Esophagus squamous epithelium (tissue), 5 donors: ENCODE results near the gene DNAJC7. TPM values are rescaled to one million over a fixed set of nuclear protein-coding genes. Genes with fewer than 3 reads are reported as not detected.

ENCODE experiments used
- DNase-seq: peaks from one replicate; lab custom pipeline; 2025; lab: John Stamatoyannopoulos, UW
- H3K27ac ChIP-seq, 4 donors: fragments of 200-600 bp; sonication (generic); one replicate each; pipeline ENCODE4 v1.5.1; 2016 to 2019; ENCODE audit warnings: mild to moderate bottlenecking in 1 of 4
- H3K27me3 ChIP-seq, 4 donors: fragments of 200-600 bp; sonication (generic); 1 replicate in 3 of 4; 2 replicates in 1 of 4; pipeline versions ENCODE4 v1.5.1 to v1.6.0; 2017 to 2021; ENCODE audit warnings: antibody characterized with exemption in 1 of 4
- H3K36me3 ChIP-seq, 3 donors: fragments of 200-600 bp; sonication (generic); one replicate each; pipeline ENCODE4 v1.5.1; 2016 to 2019
- H3K4me1 ChIP-seq, 3 donors: fragments of 200-600 bp; sonication (generic); one replicate each; pipeline ENCODE4 v1.5.1; 2017 to 2019
- H3K4me3 ChIP-seq, 4 donors: fragments of 200-600 bp; sonication (generic); 1 replicate in 3 of 4; 2 replicates in 1 of 4; pipeline ENCODE4 v1.5.1; 2016 to 2019; ENCODE audit warnings: mild to moderate bottlenecking in 2 of 4, moderate library complexity in 1 of 4
- H3K9me3 ChIP-seq, 3 donors: fragments of 200-600 bp; sonication (generic); one replicate each; pipeline ENCODE4 v1.5.1; 2016 to 2019
- CTCF ChIP-seq, 6 experiments: fragments of 450-650 bp in 4 of 6; fragments of 200-600 bp in 2 of 6; sonication (generic) in 2 of 6; IDR thresholded peaks; one replicate each; pipeline ENCODE4 v1.5.1; 2016 to 2019; ENCODE audit warnings: antibody characterized with exemption in 6 of 6, mild to moderate bottlenecking in 4 of 6, moderate library complexity in 4 of 6
- POLR2A ChIP-seq, 4 donors: fragments of 450-650 bp; IDR thresholded peaks; one replicate each; pipeline ENCODE4 v1.6.1; 2017; ENCODE audit warnings: antibody characterized with exemption in 4 of 4, mild to moderate bottlenecking in 4 of 4, moderate library complexity in 3 of 4
- WGBS, 2 donors: methylation state at CpG; one replicate each; pipeline ENCODE4 v1.1.5; 2018; 5-methylcytosine and 5-hydroxymethylcytosine counted together
- intact Hi-C: fragments of 100-400 bp; cut with DNase I; formaldehyde crosslinking; loops from one replicate; pipeline ENCODE4 v1.15.0; 2022
- total RNA-seq, 4 donors: library from RNA; depleted of rRNA; stranded (reverse); fragments of >200 nt; gene quantifications; one replicate each; pipeline ENCODE4 v1.1.0, GENCODE V29; 2016
- donor health status: DM: yes; HTN: yes; CAD: no.

Gene DNAJC7
- total RNA-seq, 4 donors from 2014 or later = 42.6 to 82.0 (median 67.2) TPM

- Histone ChIP-seq H3K4me1 (no peaks in the 10 kb centered on the region), H3K27me3 (no peaks in the 10 kb centered on the region), H3K4me3 (no peak overlapping the region), H3K27ac (no peak overlapping the region), H3K9me3 (no peaks in the 10 kb centered on the region), H3K36me3 (no peaks in the 10 kb centered on the region)
- WGBS, 2 donors = 84 to 95% methylated on average over 5 to 9 of the region's 20 CpGs
- intact Hi-C loops = no loop called here
- no peak for DNase-seq
- TF ChIP-seq POLR2A (IDR thresholded peaks at IDR 0.05) (no peak), CTCF (IDR thresholded peaks at IDR 0.05) (no peak)
Measured at GRCh38 chr17:42042598-42043319, 25.5 kb upstream of the DNAJC7 start.

- DNase-seq = no peak
- H3K36me3 ChIP-seq = no peaks in the 10 kb centered on the region
- H3K4me1 ChIP-seq = no peaks in the 10 kb centered on the region
- no peaks in the 10 kb centered on the region for H3K27me3 ChIP-seq
- H3K9me3 ChIP-seq = no peaks in the 10 kb centered on the region
- H3K4me3 ChIP-seq = no peak overlapping the region
- H3K27ac ChIP-seq = no peak overlapping the region
- intact Hi-C loops = no loop called here
- TF ChIP-seq CTCF (IDR thresholded peaks at IDR 0.05) = no peak
- TF ChIP-seq POLR2A (IDR thresholded peaks at IDR 0.05) = no peak
Measured at GRCh38 chr17:42041619-42042018, 24.4 kb upstream of the DNAJC7 start.

GRCh38 chr17:42040818-42041217 is 23.6 kb upstream of the DNAJC7 start:
- intact Hi-C loops = no loop called here
- 93% methylated on average over 2 of the region's 10 CpGs; no CpG with 5 or more reads in 1 of the 2 donors for WGBS, 2 donors
- TF ChIP-seq CTCF (IDR thresholded peaks at IDR 0.05) (no peak), POLR2A (IDR thresholded peaks at IDR 0.05) (no peak)
- Histone ChIP-seq H3K9me3 (no peaks in the 10 kb centered on the region), H3K36me3 (no peaks in the 10 kb centered on the region), H3K27me3 (no peaks in the 10 kb centered on the region), H3K27ac (no peak overlapping the region), H3K4me3 (no peak overlapping the region), H3K4me1 (no peaks in the 10 kb centered on the region)
- DNase-seq = no peak

- Histone ChIP-seq H3K4me1 (no peaks in the 10 kb centered on the region), H3K27me3 (no peaks in the 10 kb centered on the region), H3K36me3 (no peaks in the 10 kb centered on the region), H3K4me3 (peak overlapping the region in 1 of 4 donors; percentile 38), H3K27ac (no peak overlapping the region), H3K9me3 (no peaks in the 10 kb centered on the region)
- WGBS, 2 donors = 68% methylated on average over 15 of the region's 77 CpGs; no CpG with 5 or more reads in 1 of the 2 donors
- TF ChIP-seq CTCF (IDR thresholded peaks at IDR 0.05) = no peak
- no peak for TF ChIP-seq POLR2A (IDR thresholded peaks at IDR 0.05)
- DNase-seq = no peak
- intact Hi-C loops = no loop called here
Measured at GRCh38 chr17:42039794-42040763, 22.8 kb upstream of the DNAJC7 start.
